ENCODE data around the gene SLC23A1.

The SLC23A1 gene

DNA sequence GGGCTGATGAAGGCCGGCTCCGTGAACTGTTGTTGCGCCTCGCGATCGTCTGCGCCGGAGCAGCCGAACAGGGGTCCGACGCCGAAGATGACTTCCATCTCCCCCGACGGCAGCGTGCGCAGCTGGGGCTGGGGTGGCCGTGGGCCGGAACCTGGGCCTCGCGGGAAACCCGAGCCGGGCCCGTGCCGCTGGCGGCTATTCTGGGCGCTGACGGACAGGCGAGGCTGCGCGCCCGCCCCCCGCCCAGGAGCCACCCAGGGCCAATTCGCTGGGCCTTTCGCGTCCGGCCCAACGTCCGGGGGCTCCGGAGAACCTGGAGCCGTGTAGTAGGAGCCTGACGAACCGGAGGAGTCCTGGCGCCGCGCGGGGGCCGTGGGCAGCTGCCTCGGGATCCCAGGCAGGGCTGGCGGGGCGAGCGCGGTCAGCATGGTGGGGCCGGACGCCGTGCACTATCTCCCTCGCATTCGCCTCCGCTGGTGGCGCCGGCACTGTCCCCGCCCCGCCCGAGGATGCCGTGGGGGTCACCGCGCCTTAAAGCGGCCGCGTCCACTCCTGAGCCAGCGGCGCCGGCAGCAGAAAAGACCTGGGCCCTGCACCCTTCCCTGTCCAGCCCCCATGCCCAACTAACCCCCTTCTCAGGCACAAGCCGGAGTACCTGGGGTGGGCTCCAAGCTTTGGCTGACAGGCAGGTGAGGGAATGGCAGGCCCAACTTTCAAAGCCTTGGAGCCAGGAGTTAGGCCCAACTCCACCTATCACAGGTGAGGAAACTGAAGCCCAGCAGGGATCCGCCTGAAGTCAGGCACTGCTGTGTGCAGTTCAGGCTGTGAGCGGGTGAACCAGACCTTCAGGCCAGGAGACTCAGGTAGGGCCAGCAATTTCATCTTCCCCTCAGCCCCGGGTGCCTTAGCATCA is 11.8 kb upstream of the SLC23A1 start, which contains the start of gene PROB1:
Gene PROB1 (minus strand): TSS at position 451 of the 913 bp plus-strand sequence. CDS start 23 bp downstream, at position 428.
- H3K27me3 ChIP-seq (ENCODE audit: control insufficient read depth, insufficient read depth, low read length) = peaks cover 29% of the 10 kb centered on the region
- H3K9ac ChIP-seq (ENCODE audit: low read length) = peak within 1 kb of the TSS; percentile 70
- H3K4me3 ChIP-seq (ENCODE audit: low read depth, low read length) = peak within 1 kb of the TSS; percentile 68
- no peak within 1 kb of the TSS for H3K27ac ChIP-seq (ENCODE audit: low read depth, low read length)
- H3K9me3 ChIP-seq (ENCODE audit: control insufficient read depth, insufficient read depth, low read depth, low read length) = no peaks in the 10 kb centered on the region
- 0 out of 2 replicates have a peak, but pooled peaks cover 7% of the 10 kb centered on the region for H3K36me3 ChIP-seq (ENCODE audit: control insufficient read depth, insufficient read depth, low read length)
- H3K4me1 ChIP-seq (ENCODE audit: control insufficient read depth, insufficient read depth, low read length) = peaks cover 28% of the 10 kb centered on the region; the same call in 1 of the 2 replicates

DNA sequence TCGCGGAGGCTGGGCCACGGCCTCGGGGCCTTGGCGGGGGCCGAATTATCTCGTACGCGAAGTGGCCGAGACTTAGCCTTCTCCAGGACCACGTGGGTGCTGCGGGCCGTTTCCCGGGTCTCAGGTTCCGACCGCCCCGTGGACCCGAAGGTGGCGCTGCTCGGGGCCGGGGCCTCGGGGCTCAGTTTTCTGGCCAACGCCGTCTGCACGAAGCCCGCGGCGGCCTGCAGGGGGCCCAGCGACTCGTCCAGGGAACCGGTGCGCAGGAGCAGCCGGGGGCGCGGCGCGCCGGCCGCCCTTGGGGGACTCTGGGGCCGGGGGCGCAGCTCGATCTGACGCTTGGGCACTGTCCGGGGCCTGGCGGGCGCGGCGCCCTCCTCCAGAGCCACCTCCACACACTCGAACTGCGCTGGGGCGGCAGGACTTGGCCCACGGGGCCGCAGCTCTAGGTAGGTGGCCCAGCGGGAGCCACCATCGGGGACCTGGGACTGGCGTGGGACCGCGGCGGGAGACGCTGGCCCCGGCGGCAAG is 11.1 kb upstream of the SLC23A1 start:
- Histone ChIP-seq H3K4me3 (ENCODE audit: low read depth, low read length) (peak overlapping the region; percentile 68), H3K9me3 (ENCODE audit: control insufficient read depth, insufficient read depth, low read depth, low read length) (no peaks in the 10 kb centered on the region), H3K27ac (ENCODE audit: low read depth, low read length) (no peak overlapping the region), H3K9ac (ENCODE audit: low read length) (peak overlapping the region; percentile 70), H3K27me3 (ENCODE audit: control insufficient read depth, insufficient read depth, low read length) (peaks cover 29% of the 10 kb centered on the region), H3K36me3 (ENCODE audit: control insufficient read depth, insufficient read depth, low read length) (no peaks in the 10 kb centered on the region), H3K4me1 (ENCODE audit: control insufficient read depth, insufficient read depth, low read length) (peaks cover 28% of the 10 kb centered on the region; the same call in 1 of the 2 replicates)

DNA sequence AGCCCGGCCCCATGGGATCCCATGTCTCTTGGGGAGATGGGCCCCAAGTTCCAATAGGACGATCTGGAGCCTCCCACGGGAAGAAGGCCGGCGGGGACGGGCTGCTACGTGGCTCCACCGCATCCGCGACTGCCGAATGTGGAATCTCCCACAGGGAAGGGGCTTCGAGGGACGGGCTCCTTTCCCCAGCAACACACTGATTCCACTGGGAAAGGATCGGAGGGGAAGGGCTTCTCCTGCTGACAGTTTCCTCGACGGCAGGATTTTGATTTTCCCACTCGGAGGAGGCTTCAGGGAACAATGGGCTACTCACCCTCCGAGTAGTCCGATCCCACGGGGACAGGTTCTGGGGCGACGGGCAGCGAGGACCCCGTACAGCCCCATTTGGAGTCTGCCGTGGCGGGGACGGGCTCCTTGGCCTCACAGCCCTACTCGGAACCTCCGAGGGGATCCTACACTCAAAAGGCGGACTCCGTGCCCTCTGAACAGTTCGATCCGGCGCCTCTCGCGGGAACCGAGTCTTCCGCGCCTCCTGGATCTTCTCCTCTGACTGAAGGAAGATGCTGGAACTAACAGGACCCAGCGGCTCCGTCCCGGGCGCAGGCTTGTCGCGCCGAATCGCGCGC is 10.5 kb upstream of the SLC23A1 start:
- H3K9me3 ChIP-seq (ENCODE audit: control insufficient read depth, insufficient read depth, low read depth, low read length) = no peaks in the 10 kb centered on the region
- H3K36me3 ChIP-seq (ENCODE audit: control insufficient read depth, insufficient read depth, low read length) = no peaks in the 10 kb centered on the region
- peaks cover 28% of the 10 kb centered on the region for H3K4me1 ChIP-seq (ENCODE audit: control insufficient read depth, insufficient read depth, low read length)
- H3K27me3 ChIP-seq (ENCODE audit: control insufficient read depth, insufficient read depth, low read length) = peaks cover 29% of the 10 kb centered on the region
- peak overlapping the region; percentile 68 for H3K4me3 ChIP-seq (ENCODE audit: low read depth, low read length)
- H3K27ac ChIP-seq (ENCODE audit: low read depth, low read length) = no peak overlapping the region
- H3K9ac ChIP-seq (ENCODE audit: low read length) = peak overlapping the region; percentile 70

DNA sequence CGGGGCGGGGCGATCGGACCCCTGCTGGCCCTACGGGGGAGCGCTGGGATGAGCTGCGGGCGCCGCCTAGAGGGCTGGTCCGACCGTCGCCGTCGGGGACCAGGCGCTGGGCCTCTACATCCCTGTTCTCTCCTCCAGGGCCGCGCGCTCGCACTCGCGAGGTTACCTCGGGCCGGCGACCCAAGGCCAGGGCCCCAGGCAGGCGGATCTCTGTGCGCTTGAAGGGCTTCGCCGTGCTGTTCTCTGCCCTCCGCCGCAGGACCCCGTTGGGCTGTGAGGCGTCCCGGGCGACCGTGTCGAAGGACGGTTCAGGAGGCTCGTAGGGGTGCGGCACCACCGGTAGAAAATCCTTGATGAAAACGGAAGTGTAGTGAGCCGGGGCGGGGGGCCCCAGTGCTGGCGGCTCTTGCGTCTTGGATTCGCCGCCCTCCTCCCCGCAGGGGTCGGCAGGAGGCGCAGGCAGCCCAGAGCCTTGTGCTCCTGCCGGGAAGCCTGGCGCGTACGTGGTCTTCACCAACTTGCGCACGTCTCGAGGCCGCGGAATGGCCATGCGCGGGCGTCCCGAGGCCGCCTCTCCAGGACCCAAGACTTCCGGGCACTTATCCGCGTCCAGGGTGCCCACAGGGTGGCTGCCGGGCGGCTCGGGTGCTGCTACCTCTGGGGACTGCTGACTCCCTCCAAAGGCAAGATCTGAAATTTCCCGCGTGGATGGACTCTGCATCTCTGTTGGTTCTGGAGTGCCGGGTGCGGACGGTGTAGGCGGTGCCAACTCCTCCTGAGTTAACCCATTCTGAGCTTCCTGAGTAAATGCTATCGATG is 9.8 kb upstream of the SLC23A1 start:
- Histone ChIP-seq H3K9ac (ENCODE audit: low read length) (peak overlapping the region; percentile 70), H3K36me3 (ENCODE audit: control insufficient read depth, insufficient read depth, low read length) (no peaks in the 10 kb centered on the region), H3K27ac (ENCODE audit: low read depth, low read length) (no peak overlapping the region), H3K9me3 (ENCODE audit: control insufficient read depth, insufficient read depth, low read depth, low read length) (no peaks in the 10 kb centered on the region), H3K4me1 (ENCODE audit: control insufficient read depth, insufficient read depth, low read length) (peaks cover 35% of the 10 kb centered on the region), H3K4me3 (ENCODE audit: low read depth, low read length) (peak overlapping the region; percentile 68), H3K27me3 (ENCODE audit: control insufficient read depth, insufficient read depth, low read length) (peaks cover 29% of the 10 kb centered on the region)

DNA sequence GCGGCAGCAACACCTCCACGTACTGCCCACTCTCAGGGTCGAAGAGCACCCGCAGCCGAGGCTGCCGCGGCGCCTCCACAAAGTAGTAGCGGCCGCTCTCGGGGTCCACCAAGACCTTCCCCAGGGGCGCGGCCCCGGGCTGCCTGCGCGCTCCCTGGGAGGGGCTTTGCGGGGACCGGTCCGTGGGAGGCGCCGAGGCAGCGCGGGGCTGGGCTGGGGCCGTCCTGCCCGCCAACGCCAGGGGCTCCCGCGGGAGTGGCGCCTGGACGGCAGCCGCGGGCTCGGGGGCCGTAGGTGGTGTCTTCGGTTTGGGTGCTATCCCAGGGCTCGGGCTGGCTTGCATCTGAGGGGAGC is 9.2 kb upstream of the SLC23A1 start:
- H3K27me3 ChIP-seq (ENCODE audit: control insufficient read depth, insufficient read depth, low read length) = peaks cover 29% of the 10 kb centered on the region
- H3K9me3 ChIP-seq (ENCODE audit: control insufficient read depth, insufficient read depth, low read depth, low read length) = no peaks in the 10 kb centered on the region
- H3K36me3 ChIP-seq (ENCODE audit: control insufficient read depth, insufficient read depth, low read length) = no peaks in the 10 kb centered on the region
- peaks cover 40% of the 10 kb centered on the region for H3K4me1 ChIP-seq (ENCODE audit: control insufficient read depth, insufficient read depth, low read length)
- peak overlapping the region; percentile 70 for H3K9ac ChIP-seq (ENCODE audit: low read length)
- no peak overlapping the region for H3K27ac ChIP-seq (ENCODE audit: low read depth, low read length)
- H3K4me3 ChIP-seq (ENCODE audit: low read depth, low read length) = peak overlapping the region; percentile 68

DNA sequence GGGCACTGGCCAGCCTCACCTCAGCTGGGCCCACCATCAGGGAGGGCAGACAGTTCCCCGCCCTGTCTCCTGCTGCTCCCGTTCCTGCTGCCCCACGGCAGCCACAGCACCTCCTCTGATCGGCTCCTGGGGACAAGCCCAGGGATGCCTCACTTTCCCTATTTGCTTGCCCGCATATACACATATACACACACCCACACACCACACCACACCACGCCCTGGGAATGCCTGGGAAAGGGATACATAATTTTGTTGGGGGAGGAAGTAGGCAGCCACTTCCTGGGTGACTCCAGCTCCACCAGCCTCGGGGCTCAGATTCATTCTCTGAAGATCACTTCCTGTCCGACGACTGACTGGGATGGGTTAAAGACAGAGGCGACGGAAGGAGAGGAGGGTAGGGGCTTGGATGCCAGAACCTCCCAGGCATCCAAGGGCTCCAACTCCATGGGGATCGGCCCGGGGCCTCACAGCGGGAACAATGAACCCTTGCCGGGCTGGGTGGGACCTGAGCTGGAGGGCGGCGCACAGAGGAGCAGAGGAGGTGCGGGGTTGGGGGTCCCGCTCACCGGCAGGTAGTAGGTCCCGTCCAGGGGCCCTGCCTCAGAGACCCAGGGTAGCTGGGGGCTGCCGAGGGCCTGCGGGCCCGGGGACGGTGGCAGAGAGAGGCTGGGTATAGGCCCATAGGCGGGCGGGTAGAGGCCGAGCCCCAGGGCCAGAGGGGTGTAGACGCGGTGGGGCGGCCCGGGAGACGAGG is 8.7 kb upstream of the SLC23A1 start:
- H3K27ac ChIP-seq (ENCODE audit: low read depth, low read length) = no peak overlapping the region
- no peaks in the 10 kb centered on the region for H3K36me3 ChIP-seq (ENCODE audit: control insufficient read depth, insufficient read depth, low read length)
- no peak overlapping the region for H3K9ac ChIP-seq (ENCODE audit: low read length)
- H3K4me1 ChIP-seq (ENCODE audit: control insufficient read depth, insufficient read depth, low read length) = peaks cover 40% of the 10 kb centered on the region
- H3K27me3 ChIP-seq (ENCODE audit: control insufficient read depth, insufficient read depth, low read length) = peaks cover 29% of the 10 kb centered on the region
- H3K4me3 ChIP-seq (ENCODE audit: low read depth, low read length) = peak overlapping the region; percentile 68
- H3K9me3 ChIP-seq (ENCODE audit: control insufficient read depth, insufficient read depth, low read depth, low read length) = no peaks in the 10 kb centered on the region

DNA sequence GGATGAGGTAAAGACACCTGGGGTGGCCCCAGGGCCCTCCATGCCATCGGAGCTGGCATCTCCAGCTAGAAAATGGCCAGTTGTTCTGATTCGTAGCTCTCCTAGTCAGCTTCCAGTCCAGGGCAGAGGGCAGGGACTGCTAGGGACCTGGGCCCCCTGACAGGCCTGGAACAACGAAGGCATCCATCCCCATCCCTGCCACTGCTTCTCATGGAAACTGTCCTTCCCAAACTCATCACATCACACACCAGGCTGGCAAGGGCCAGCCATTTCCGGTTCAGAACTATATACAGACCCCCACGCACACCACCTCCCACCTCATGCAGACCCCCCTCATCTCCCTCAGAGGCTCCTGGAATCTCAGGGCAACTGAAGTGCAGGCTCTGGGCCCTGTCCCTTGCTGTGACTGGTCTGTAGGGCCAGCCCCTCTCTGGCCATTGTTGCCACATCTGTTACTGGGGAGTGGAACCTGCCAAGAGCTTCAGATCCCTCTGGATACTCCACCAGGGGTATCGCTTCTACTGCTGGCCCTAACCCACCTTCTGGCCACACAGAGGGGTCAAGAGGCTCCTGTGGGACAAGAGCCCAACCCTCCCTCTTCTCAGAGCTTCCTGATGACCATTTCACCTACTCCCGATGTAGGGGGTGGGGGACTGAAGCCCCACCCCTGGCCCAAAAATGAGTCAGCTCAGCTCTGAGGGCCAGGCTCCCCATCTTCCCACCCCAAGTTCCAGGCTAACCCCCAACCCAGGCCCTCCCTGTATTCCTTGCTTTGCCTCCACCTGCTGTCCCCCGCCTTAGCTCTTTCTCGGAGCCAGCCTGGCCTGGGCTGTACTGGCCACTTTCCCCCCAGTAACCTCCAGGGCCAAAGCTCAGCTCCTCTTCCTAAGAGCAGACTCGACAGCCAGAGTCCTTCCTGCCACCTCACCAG is 7.8 kb upstream of the SLC23A1 start:
- Histone ChIP-seq H3K9ac (ENCODE audit: low read length) (no peak overlapping the region), H3K36me3 (ENCODE audit: control insufficient read depth, insufficient read depth, low read length) (no peaks in the 10 kb centered on the region), H3K27me3 (ENCODE audit: control insufficient read depth, insufficient read depth, low read length) (peaks cover 29% of the 10 kb centered on the region), H3K9me3 (ENCODE audit: control insufficient read depth, insufficient read depth, low read depth, low read length) (no peaks in the 10 kb centered on the region), H3K27ac (ENCODE audit: low read depth, low read length) (no peak overlapping the region), H3K4me3 (ENCODE audit: low read depth, low read length) (no peak overlapping the region), H3K4me1 (ENCODE audit: control insufficient read depth, insufficient read depth, low read length) (peaks cover 33% of the 10 kb centered on the region)

DNA sequence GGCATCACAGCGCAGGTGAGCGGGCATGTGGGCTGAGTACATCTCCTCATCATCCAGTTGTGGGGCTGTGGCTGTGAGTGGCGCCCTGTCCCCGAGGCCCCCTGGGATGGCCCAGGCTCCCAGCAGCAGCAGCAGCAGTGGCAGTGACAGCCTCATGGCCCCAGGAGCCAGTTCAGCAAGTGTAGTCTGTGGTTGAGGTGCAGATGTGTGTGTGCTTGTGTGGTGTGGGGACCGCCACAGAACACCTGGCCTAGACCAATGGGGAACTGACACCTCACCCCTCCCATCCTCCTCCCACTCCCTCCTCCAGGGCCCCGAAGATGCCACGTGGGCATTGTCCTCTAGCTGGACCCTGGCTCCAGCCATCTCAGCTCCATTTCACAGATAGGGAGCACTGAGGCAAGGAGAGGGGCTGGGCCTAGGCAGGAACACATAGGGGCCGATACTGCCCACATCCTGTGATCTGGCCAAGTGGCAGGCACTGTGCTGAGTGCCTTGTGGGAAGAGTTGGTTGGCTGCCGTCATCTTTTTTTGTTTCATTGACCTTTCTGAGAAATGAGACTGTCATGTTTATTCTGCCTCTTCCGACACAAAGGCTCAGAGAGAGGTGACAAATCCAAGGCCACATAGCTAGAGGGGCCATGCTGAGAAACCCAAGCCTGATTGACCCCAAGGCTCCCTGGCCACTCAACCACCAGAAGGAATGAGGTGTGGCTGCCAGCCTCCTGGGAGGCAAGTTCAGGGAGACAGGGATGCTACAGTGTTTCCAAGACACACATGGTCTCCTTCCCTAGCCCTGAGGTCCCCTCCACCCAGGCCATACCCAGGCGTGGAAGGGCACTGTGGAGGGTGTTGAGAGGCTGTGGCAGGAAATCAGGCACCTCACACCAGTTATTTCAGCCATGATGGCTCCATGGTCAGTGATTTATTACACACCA is 6.9 kb upstream of the SLC23A1 start, which contains the start of gene MZB1:
Gene MZB1 (minus strand): TSS at position 213 of the 938 bp plus-strand sequence. CDS start 57 bp downstream, at position 156.
- H3K9ac ChIP-seq (ENCODE audit: low read length) = no peak within 1 kb of the TSS
- no peaks in the 10 kb centered on the region for H3K9me3 ChIP-seq (ENCODE audit: control insufficient read depth, insufficient read depth, low read depth, low read length)
- H3K27me3 ChIP-seq (ENCODE audit: control insufficient read depth, insufficient read depth, low read length) = peaks cover 22% of the 10 kb centered on the region
- H3K27ac ChIP-seq (ENCODE audit: low read depth, low read length) = no peak within 1 kb of the TSS
- no peaks in the 10 kb centered on the region for H3K36me3 ChIP-seq (ENCODE audit: control insufficient read depth, insufficient read depth, low read length)
- H3K4me1 ChIP-seq (ENCODE audit: control insufficient read depth, insufficient read depth, low read length) = peaks cover 24% of the 10 kb centered on the region
- H3K4me3 ChIP-seq (ENCODE audit: low read depth, low read length) = no peak within 1 kb of the TSS
